CD14-positive monocyte (primary cell): ENCODE measurements around the gene PARS2. TPM values are rescaled to one million over a fixed set of nuclear protein-coding genes. Genes with fewer than 3 reads are reported as not detected.

Experiments
- DNase-seq, 3 donors: peaks; one replicate each; pipeline ENCODE4 v3.0.0-alpha.2; 2011 to 2022
- H2AFZ ChIP-seq: 2 replicates; pipeline ENCODE4 v1.6.0; 2012; ENCODE audit warnings: mild to moderate bottlenecking, low read depth, low read length, inconsistent platforms; ENCODE audit not compliant: insufficient read depth, poor library complexity, severe bottlenecking
- H3K27ac ChIP-seq, 2 donors: 1 replicate in 1 of 2; 2 replicates in 1 of 2; pipeline ENCODE4 v1.5.1; 2012 to 2013; ENCODE audit warnings: low read length in 2 of 2, control low read depth in 1 of 2, inconsistent platforms in 1 of 2, low read depth in 1 of 2, mild to moderate bottlenecking in 1 of 2
- H3K27me3 ChIP-seq, 2 donors: one replicate each; pipeline versions ENCODE4 v1.6.0 to v1.6.1; 2011 to 2013; ENCODE audit warnings: low read length in 2 of 2; ENCODE audit not compliant: control insufficient read depth in 2 of 2, insufficient read depth in 2 of 2
- H3K36me3 ChIP-seq, 2 donors: replicated peaks in 1 of 2; 1 replicate in 1 of 2; 2 replicates in 1 of 2; pipeline versions ENCODE4 v1.5.1 to v1.6.1; 2012 to 2013; ENCODE audit warnings: low read length in 2 of 2, control low read depth in 1 of 2, inconsistent platforms in 1 of 2, mild to moderate bottlenecking in 1 of 2; ENCODE audit not compliant: insufficient read depth in 2 of 2, control insufficient read depth in 1 of 2
- H3K4me1 ChIP-seq, 2 donors: 1 replicate in 1 of 2; 2 replicates in 1 of 2; pipeline versions ENCODE4 v1.5.1 to v1.6.1; 2012 to 2013; ENCODE audit warnings: low read length in 2 of 2, control low read depth in 1 of 2, inconsistent platforms in 1 of 2, mild to moderate bottlenecking in 1 of 2, moderate library complexity in 1 of 2; ENCODE audit not compliant: insufficient read depth in 2 of 2, control insufficient read depth in 1 of 2
- H3K4me2 ChIP-seq: replicated peaks from 2 replicates; pipeline ENCODE3; 2012; ENCODE audit warnings: low read length, moderate library complexity, mild to moderate bottlenecking; ENCODE audit not compliant: poor library complexity, severe bottlenecking; ENCODE audit errors: extremely low read depth
- H3K4me3 ChIP-seq, 3 experiments: fragments of 200-600 bp in 1 of 3; sonication (generic) in 1 of 3; replicated peaks in 1 of 3; 1 replicate in 2 of 3; 2 replicates in 1 of 3; pipeline ENCODE4 v1.5.1; 2011 to 2013; ENCODE audit warnings: low read length in 3 of 3, mild to moderate bottlenecking in 3 of 3, control low read depth in 2 of 3, low read depth in 2 of 3, inconsistent platforms in 1 of 3, moderate library complexity in 1 of 3
- H3K79me2 ChIP-seq: 2 replicates; pipeline ENCODE4 v1.6.0; 2012; ENCODE audit warnings: mild to moderate bottlenecking, control low read depth, inconsistent platforms, low read length, moderate library complexity; ENCODE audit not compliant: insufficient read depth
- H3K9ac ChIP-seq: 2 replicates; pipeline ENCODE4 v1.6.0; 2017; ENCODE audit warnings: low read length, mild to moderate bottlenecking; ENCODE audit not compliant: insufficient read depth, poor library complexity, severe bottlenecking
- H3K9me3 ChIP-seq, 2 donors: replicated peaks in 1 of 2; 1 replicate in 1 of 2; 2 replicates in 1 of 2; pipeline versions ENCODE4 v1.5.1 to v1.6.1; 2012 to 2013; ENCODE audit warnings: low read length in 2 of 2, control low read depth in 1 of 2; ENCODE audit not compliant: control insufficient read depth in 1 of 2, insufficient read depth in 1 of 2
- H4K20me1 ChIP-seq: 2 replicates; pipeline ENCODE4 v1.6.0; 2012; ENCODE audit warnings: mild to moderate bottlenecking, low read length, control low read depth, moderate library complexity; ENCODE audit not compliant: insufficient read depth
- H3K27ac Mint-ChIP-seq, 7 donors: one replicate each; pipeline ENCODE4 v1.8.0; 2020; ENCODE audit warnings: mild to moderate bottlenecking in 7 of 7, mixed read lengths in 7 of 7, moderate library complexity in 6 of 7, inconsistent platforms in 2 of 7
- H3K27me3 Mint-ChIP-seq, 3 donors: one replicate each; pipeline ENCODE4 v1.8.0; 2021 to 2022; ENCODE audit warnings: low read depth in 3 of 3, mild to moderate bottlenecking in 3 of 3, mixed read lengths in 3 of 3, moderate library complexity in 3 of 3, inconsistent platforms in 1 of 3
- H3K36me3 Mint-ChIP-seq, 2 donors: one replicate each; pipeline ENCODE4 v1.8.0; 2020; ENCODE audit warnings: mixed read lengths in 2 of 2, inconsistent platforms in 1 of 2, mild to moderate bottlenecking in 1 of 2
- H3K4me1 Mint-ChIP-seq: one replicate; pipeline ENCODE4 v1.8.0; 2020; ENCODE audit warnings: mild to moderate bottlenecking, mixed read lengths
- H3K4me3 Mint-ChIP-seq, 2 donors: one replicate each; pipeline ENCODE4 v1.8.0; 2020; ENCODE audit warnings: mild to moderate bottlenecking in 2 of 2, mixed read lengths in 2 of 2, moderate library complexity in 1 of 2
- H3K9me3 Mint-ChIP-seq, 7 donors: one replicate each; pipeline ENCODE4 v1.8.0; 2020 to 2022; ENCODE audit warnings: mixed read lengths in 7 of 7, mild to moderate bottlenecking in 6 of 7, moderate library complexity in 6 of 7, inconsistent platforms in 2 of 7
- WGBS: methylation state at CpG from one replicate; pipeline ENCODE4 v1.1.5; 2013; ENCODE audit warnings: missing lambda C conversion rate; ENCODE audit not compliant: insufficient coverage; 5-methylcytosine and 5-hydroxymethylcytosine counted together
- intact Hi-C, 2 donors: fragments of 100-400 bp; cut with micrococcal nuclease; formaldehyde crosslinking; loops; one replicate each; pipeline versions ENCODE4 v1.15.0 to v1.15.1; 2023
- polyA plus RNA-seq, 3 donors: library from polyadenylated mRNA; depleted of rRNA in 1 of 3; unstranded in 2 of 3; stranded (reverse) in 1 of 3; fragments of 300-500 nt in 2 of 3; fragments of >200 nt in 1 of 3; fragmentation: Illumina TruSeq in 2 of 3; gene quantifications; 1 replicate in 2 of 3; 2 replicates in 1 of 3; pipeline ENCODE4 v1.2.3, GENCODE V29; 2012 to 2021
- TF ChIP-seq, protein P1 (sequence below): fragments of 200-600 bp; IDR thresholded peaks from one replicate; pipeline ENCODE4 v1.8.0; 2022; ENCODE audit warnings: antibody characterized with exemption, mild to moderate bottlenecking

The PARS2 gene
- polyA plus RNA-seq, 3 donors: 0.73 to 1.2 (median 0.92) TPM

DNA sequence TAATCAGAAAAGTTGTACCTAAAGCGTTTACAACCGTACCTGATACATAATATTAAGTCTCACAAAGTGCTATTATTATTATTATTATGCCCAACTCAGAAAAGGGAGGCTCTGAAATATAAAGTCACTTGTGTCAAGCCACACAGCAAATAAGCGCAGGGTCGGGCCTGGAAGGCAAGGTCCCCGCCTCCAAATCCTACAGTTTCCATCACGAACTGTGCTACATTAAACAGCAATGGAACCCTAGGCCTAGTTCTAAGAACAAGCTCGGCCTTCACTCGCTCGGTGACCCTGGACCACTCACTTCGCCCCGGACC, 549 bp downstream of the PARS2 start:
- Mint-ChIP-seq H3K9me3 (peaks cover 0 to 2% (median 0%) of the 10 kb centered on the region in 7 donors), H3K27me3 (peaks cover 0 to 1% (median 0%) of the 10 kb centered on the region in 3 donors), H3K36me3 (peaks cover 5% of the 10 kb centered on the region in 2 donors), H3K4me3 (peak overlapping the region; percentile 90 to 96), H3K4me1 (peaks cover 19% of the 10 kb centered on the region), H3K27ac (peak overlapping the region in 6 of 7 donors; percentile 80 to 94 (median 88))
- Histone ChIP-seq H2AFZ (peak overlapping the region; percentile 99), H3K27ac (peak overlapping the region in 1 of 2 donors; percentile 88), H3K4me2 (peak overlapping the region; percentile 96), H3K79me2 (peaks cover 17% of the 10 kb centered on the region), H3K36me3 (peaks cover under 1 to 6% of the 10 kb centered on the region in 2 donors), H3K9me3 (no peaks in the 10 kb centered on the region), H4K20me1 (no peaks in the 10 kb centered on the region), H3K4me1 (peaks cover 10 to 17% of the 10 kb centered on the region in 2 donors), H3K27me3 (no peaks in the 10 kb centered on the region), H3K4me3 (peak overlapping the region; percentile 90 to 96 (median 91)), H3K9ac (peak overlapping the region; percentile 79)
- intact Hi-C loops: loop anchor here (2.0 to 10.0 kb wide), 6 partner anchors 46 to 819 kb away; partner anchors contain the start of genes SSBP3 (in 2 of the 2), TCEANC2 (in 2 of the 2), TMEM59 (in 2 of the 2) and IFT25 (in 1 of the 2)
- WGBS: 1% methylated on average over 7 of the region's 11 CpGs
- TF ChIP-seq, protein P1, sequence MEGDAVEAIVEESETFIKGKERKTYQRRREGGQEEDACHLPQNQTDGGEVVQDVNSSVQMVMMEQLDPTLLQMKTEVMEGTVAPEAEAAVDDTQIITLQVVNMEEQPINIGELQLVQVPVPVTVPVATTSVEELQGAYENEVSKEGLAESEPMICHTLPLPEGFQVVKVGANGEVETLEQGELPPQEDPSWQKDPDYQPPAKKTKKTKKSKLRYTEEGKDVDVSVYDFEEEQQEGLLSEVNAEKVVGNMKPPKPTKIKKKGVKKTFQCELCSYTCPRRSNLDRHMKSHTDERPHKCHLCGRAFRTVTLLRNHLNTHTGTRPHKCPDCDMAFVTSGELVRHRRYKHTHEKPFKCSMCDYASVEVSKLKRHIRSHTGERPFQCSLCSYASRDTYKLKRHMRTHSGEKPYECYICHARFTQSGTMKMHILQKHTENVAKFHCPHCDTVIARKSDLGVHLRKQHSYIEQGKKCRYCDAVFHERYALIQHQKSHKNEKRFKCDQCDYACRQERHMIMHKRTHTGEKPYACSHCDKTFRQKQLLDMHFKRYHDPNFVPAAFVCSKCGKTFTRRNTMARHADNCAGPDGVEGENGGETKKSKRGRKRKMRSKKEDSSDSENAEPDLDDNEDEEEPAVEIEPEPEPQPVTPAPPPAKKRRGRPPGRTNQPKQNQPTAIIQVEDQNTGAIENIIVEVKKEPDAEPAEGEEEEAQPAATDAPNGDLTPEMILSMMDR: no peak
- DNase-seq: no peak

DNA sequence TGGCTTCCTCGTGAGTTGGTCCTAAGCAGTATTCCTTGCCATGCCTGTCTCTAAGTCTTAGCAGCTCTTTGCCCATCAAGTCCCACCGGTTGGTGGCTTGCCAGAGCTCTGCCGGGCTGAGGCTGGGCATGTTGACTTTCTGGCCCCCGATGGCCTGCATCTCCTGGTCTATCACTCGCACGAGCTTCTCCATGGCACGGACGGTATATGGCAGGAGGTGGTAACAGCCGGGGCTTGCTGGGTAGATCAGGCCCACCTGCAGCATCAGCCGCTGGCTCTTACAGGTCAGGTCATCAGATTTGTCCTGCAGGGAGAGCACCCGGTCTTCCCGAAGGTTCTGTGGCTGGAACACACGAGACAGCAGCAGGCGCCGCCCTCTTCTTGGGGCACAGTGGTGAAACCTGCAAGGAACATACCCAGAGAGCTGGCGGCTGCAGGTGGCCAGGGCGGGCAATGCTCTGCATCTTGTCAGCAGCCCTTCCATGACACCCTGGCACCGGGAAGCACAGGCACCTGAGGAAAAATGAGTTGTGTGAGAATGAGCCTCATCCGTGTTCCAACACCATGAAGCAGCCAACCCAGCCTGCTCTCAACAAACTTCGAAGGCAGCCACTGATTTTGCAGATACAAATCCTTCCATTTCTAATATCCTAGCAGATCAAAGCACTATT, 5.5 kb downstream of the PARS2 start:
- peaks cover 11% of the 10 kb centered on the region for H3K4me1 Mint-ChIP-seq
- peaks cover 0 to 1% (median 0%) of the 10 kb centered on the region in 3 donors for H3K27me3 Mint-ChIP-seq
- intact Hi-C loops: no loop called here
- no peak overlapping the region for H3K9ac ChIP-seq
- H3K36me3 ChIP-seq: peaks cover 14 to 33% of the 10 kb centered on the region in 2 donors
- H3K27ac Mint-ChIP-seq: no peak overlapping the region
- H3K9me3 Mint-ChIP-seq: no peaks in the 10 kb centered on the region
- no peaks in the 10 kb centered on the region for H3K27me3 ChIP-seq
- no peak overlapping the region for H2AFZ ChIP-seq
- H3K4me3 Mint-ChIP-seq: no peak overlapping the region
- H3K4me1 ChIP-seq: peaks cover 4 to 5% of the 10 kb centered on the region in 2 donors
- no peaks in the 10 kb centered on the region for H3K9me3 ChIP-seq
- H3K4me2 ChIP-seq: no peak overlapping the region
- no peak overlapping the region for H3K27ac ChIP-seq
- peaks cover 23 to 27% of the 10 kb centered on the region in 2 donors for H3K36me3 Mint-ChIP-seq
- peaks cover 14% of the 10 kb centered on the region for H3K79me2 ChIP-seq
- TF ChIP-seq, protein P1: no peak
- H3K4me3 ChIP-seq: no peak overlapping the region
- DNase-seq: no peak
- 99% methylated on average over 16 of the region's 20 CpGs for WGBS
- H4K20me1 ChIP-seq: no peaks in the 10 kb centered on the region
